Transverse colon (tissue), 4 donors: ENCODE measurements around the gene KIAA1328. TPM values are rescaled to one million over a fixed set of nuclear protein-coding genes. Genes with fewer than 3 reads are reported as not detected.
"Not testable (repeated sequence)": the region's sequence is repeated elsewhere in the genome, so short reads cannot be mapped to it uniquely, and the experiment has no call there.

Experiments
- DNase-seq: peaks from one replicate; pipeline ENCODE4 v3.0.0-alpha.2; 2019
- H3K27ac ChIP-seq, 4 donors: fragments of 200-600 bp; sonication (generic); 2 replicates each; pipeline ENCODE4 v1.5.1; 2016 to 2018; ENCODE audit warnings: inconsistent platforms in 4 of 4
- H3K27me3 ChIP-seq: fragments of 200-600 bp; sonication (generic); 2 replicates; pipeline ENCODE4 v1.5.1; 2017; ENCODE audit warnings: inconsistent platforms
- H3K36me3 ChIP-seq, 4 donors: fragments of 200-600 bp; sonication (generic); 2 replicates each; pipeline ENCODE4 v1.5.1; 2017 to 2019; ENCODE audit warnings: inconsistent platforms in 4 of 4
- H3K4me1 ChIP-seq, 4 donors: fragments of 200-600 bp; sonication (generic); 2 replicates each; pipeline ENCODE4 v1.5.1; 2017 to 2020; ENCODE audit warnings: inconsistent platforms in 4 of 4
- H3K4me3 ChIP-seq, 4 donors: fragments of 200-600 bp; sonication (generic); 1 replicate in 1 of 4; 2 replicates in 3 of 4; pipeline versions ENCODE4 v1.5.1 to v1.6.1; 2017 to 2019; ENCODE audit warnings: inconsistent platforms in 4 of 4
- H3K9me3 ChIP-seq, 2 donors: fragments of 200-600 bp; sonication (generic); 2 replicates each; pipeline ENCODE4 v1.5.1; 2017 to 2019; ENCODE audit warnings: inconsistent platforms in 2 of 2
- EP300 ChIP-seq: sonication (generic); formaldehyde crosslinking; IDR thresholded peaks from one replicate; pipeline ENCODE4 v1.6.1; 2017; ENCODE audit warnings: antibody characterized with exemption, low read depth
- POLR2A ChIP-seq: fragments of 450-650 bp; IDR thresholded peaks from one replicate; pipeline ENCODE4 v1.6.1; 2016; ENCODE audit warnings: antibody characterized with exemption, mild to moderate bottlenecking, moderate library complexity
- POLR2AphosphoS5 ChIP-seq, 3 donors: sonication (generic); formaldehyde crosslinking; IDR thresholded peaks; one replicate each; pipeline ENCODE4 v1.6.1; 2016; ENCODE audit warnings: antibody characterized with exemption in 3 of 3
- WGBS, 2 donors: methylation state at CpG; one replicate each; pipeline ENCODE4 v1.1.5; 2018; ENCODE audit warnings: low coverage in 1 of 2; 5-methylcytosine and 5-hydroxymethylcytosine counted together
- in situ Hi-C, 4 donors: fragments of 200-750 bp; cut with MboI; loops; one replicate each; pipeline versions ENCODE4 v1.15.0 to v1.15.1; 2017; ENCODE audit warnings: low sequenced_read_pairs in 3 of 4, low pct_ligation_motif_present in 1 of 4, low pct_unique_long_range_greater_than_20kb in 1 of 4
- intact Hi-C: fragments of 100-400 bp; cut with DNase I; formaldehyde crosslinking; loops from one replicate; pipeline ENCODE4 v1.15.1; 2023; ENCODE audit warnings: low total_unique reads
- total RNA-seq, 4 donors: library from RNA; depleted of rRNA; stranded (reverse); fragments of >200 nt; gene quantifications; one replicate each; pipeline ENCODE4 v1.1.0, GENCODE V29; 2016
- TF ChIP-seq, protein P1 (sequence below), 5 experiments: fragments of 200-600 bp in 3 of 5; fragments of 450-650 bp in 2 of 5; sonication (generic) in 3 of 5; IDR thresholded peaks; 1 replicate in 2 of 5; 2 replicates in 3 of 5; pipeline ENCODE4 v1.5.1; 2016 to 2017; ENCODE audit warnings: antibody characterized with exemption in 5 of 5, inconsistent platforms in 3 of 5, mild to moderate bottlenecking in 2 of 5, moderate library complexity in 1 of 5

The KIAA1328 gene
- total RNA-seq, 4 donors from 2014 or later, result 3.6 to 14.3 (median 11.3) TPM

DNA sequence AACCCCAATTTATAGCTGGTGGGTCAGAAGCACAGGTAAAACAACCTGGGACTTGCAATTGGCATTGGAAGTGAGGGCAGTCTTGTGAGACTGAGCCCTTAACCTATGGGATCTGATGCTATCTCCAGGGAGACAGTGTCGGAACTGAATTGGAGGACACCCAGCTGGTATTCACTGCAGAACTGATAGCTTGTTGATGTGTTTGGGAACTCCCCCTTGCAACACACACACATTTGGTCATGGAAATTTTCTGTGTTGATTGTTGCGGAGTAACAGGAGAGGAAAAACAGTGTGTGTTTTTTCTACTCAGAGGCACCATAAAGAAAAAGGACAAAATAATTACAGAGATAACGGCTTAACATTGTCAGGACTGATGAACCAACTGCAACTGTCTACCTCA lies 16.2 kb upstream of the KIAA1328 start:
- WGBS, 2 donors, result 63 to 74% methylated on average over 2 to 3 of the region's 3 CpGs
- in situ Hi-C loops, result no loop called here

DNA sequence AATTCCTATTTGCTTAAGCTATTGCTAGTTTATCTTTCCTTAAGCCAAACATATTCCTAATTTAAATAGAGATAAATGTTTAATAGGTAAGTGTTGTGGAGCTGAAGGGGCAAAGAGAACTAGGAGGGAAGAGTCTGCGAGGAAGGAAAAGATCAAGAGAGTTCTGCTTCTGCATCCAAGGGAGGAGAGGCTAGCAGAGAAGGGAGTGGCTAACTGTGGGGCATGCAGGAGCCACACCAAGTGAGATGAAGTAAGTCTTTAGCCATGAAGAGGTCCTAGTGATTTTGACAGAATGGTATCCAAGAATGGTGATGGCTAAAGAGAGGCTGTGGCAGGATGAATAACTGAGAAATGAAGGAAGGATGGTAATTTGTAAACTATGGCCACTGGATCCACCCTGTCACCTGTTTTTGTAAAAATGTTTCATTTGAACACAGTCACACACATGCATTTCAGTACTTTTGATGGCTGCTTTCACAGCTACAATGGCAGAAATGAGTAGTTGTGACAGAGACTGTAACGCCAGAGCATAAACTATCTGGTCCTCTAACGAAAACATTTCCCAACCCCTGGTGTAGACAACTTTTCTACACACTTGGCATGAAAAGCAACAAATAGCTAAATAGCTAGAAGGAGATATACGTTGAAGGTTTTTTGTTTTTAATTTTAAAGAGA lies 15.7 kb upstream of the KIAA1328 start:
- DNase-seq, result no peak
- H3K27me3 ChIP-seq, result no peaks in the 10 kb centered on the region
- peaks cover 0 to 4% (median 0%) of the 10 kb centered on the region in 4 donors for H3K4me1 ChIP-seq
- TF ChIP-seq POLR2AphosphoS5 (IDR thresholded peaks at IDR 0.05) (no peak), EP300 (no peak), POLR2A (no peak)
- TF ChIP-seq, protein P1, sequence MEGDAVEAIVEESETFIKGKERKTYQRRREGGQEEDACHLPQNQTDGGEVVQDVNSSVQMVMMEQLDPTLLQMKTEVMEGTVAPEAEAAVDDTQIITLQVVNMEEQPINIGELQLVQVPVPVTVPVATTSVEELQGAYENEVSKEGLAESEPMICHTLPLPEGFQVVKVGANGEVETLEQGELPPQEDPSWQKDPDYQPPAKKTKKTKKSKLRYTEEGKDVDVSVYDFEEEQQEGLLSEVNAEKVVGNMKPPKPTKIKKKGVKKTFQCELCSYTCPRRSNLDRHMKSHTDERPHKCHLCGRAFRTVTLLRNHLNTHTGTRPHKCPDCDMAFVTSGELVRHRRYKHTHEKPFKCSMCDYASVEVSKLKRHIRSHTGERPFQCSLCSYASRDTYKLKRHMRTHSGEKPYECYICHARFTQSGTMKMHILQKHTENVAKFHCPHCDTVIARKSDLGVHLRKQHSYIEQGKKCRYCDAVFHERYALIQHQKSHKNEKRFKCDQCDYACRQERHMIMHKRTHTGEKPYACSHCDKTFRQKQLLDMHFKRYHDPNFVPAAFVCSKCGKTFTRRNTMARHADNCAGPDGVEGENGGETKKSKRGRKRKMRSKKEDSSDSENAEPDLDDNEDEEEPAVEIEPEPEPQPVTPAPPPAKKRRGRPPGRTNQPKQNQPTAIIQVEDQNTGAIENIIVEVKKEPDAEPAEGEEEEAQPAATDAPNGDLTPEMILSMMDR (IDR thresholded peaks at IDR 0.05), result no peak
- 69 to 73% methylated on average over 4 of the region's 4 CpGs for WGBS, 2 donors
- no peak overlapping the region for H3K4me3 ChIP-seq
- no peak overlapping the region for H3K27ac ChIP-seq
- in situ Hi-C loops (no loop called here), intact Hi-C loops (no loop called here)
- no peaks in the 10 kb centered on the region for H3K9me3 ChIP-seq
- H3K36me3 ChIP-seq, result peaks cover 0 to 7% (median 0%) of the 10 kb centered on the region in 4 donors

More for the DNA sequence above, 16.2 kb upstream of the KIAA1328 start:
- no peaks in the 10 kb centered on the region for H3K9me3 ChIP-seq
- no peak overlapping the region for H3K4me3 ChIP-seq
- TF ChIP-seq, protein P1 (IDR thresholded peaks at IDR 0.05), result no peak
- TF ChIP-seq POLR2AphosphoS5 (IDR thresholded peaks at IDR 0.05) (peak in 1 of 3 donors; percentile 8), EP300 (no peak), POLR2A (no peak)
- peaks cover 0 to 4% (median 0%) of the 10 kb centered on the region in 4 donors for H3K4me1 ChIP-seq
- H3K27me3 ChIP-seq, result no peaks in the 10 kb centered on the region
- peaks cover 0 to 6% (median 0%) of the 10 kb centered on the region in 4 donors for H3K36me3 ChIP-seq
- peak overlapping the region in 2 of 4 donors; percentile 15 to 17 for H3K27ac ChIP-seq
- no peak for DNase-seq
- intact Hi-C loops, result no loop called here

DNA sequence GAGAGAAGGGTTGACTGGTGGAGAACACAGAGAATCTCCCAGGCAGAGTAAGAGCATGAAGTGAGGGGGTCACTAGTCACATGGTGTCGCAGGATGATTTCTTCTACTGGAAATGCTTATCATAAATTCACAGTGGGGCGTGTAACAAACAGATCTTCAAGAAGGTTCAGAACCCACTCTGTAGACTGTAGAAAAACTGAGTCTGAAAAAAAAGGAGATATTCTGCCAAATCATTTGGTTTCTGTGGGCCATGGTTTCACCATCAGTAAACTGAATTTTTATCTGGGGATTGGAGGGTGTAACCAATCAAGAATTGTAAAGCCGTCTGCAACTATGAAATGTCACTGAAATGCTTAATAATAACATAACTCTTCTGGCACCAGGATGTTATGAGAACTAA lies 15.1 kb upstream of the KIAA1328 start:
- in situ Hi-C loops, result no loop called here
- no peak for TF ChIP-seq EP300
- TF ChIP-seq POLR2A, result no peak
- TF ChIP-seq, protein P1 (IDR thresholded peaks at IDR 0.05), result no peak
- no peak for TF ChIP-seq POLR2AphosphoS5 (IDR thresholded peaks at IDR 0.05)
- Histone ChIP-seq H3K9me3 (no peaks in the 10 kb centered on the region), H3K4me3 (no peak overlapping the region), H3K27ac (no peak overlapping the region), H3K4me1 (peaks cover 0 to 4% (median 0%) of the 10 kb centered on the region in 4 donors), H3K36me3 (peaks cover 0 to 13% (median 0%) of the 10 kb centered on the region in 4 donors), H3K27me3 (no peaks in the 10 kb centered on the region)
- intact Hi-C loops, result no loop called here
- no peak for DNase-seq
- 89 to 91% methylated on average over 3 of the region's 3 CpGs for WGBS, 2 donors

DNA sequence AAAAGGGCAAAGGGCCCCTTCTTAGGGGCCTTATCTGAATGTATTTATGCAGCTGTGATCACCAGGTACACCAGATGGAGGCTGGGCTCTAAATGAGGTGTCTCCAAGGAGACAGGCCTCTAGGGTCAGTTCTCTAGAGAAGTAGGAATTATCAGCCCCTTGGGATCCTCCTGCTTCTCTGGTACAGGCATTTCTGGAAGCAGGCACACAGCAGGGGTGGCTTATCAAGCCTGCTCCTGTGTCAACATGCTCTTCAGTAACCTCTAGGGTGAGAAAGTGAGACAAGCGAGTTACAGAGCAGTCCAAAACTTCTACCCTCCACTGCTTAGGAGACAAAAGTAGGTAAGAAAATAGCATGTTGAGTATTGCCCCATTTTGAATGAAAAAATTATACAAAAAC lies 13.9 kb upstream of the KIAA1328 start:
- in situ Hi-C loops (no loop called here), intact Hi-C loops (no loop called here)
- WGBS, 2 donors, result 0 to 100% methylated on average over 1 of the region's 1 CpG
- H3K27ac ChIP-seq, result no peak overlapping the region
- no peaks in the 10 kb centered on the region for H3K4me1 ChIP-seq
- DNase-seq, result no peak
- peaks cover 0 to 13% (median 0%) of the 10 kb centered on the region in 4 donors for H3K36me3 ChIP-seq
- H3K9me3 ChIP-seq, result no peaks in the 10 kb centered on the region
- H3K27me3 ChIP-seq, result no peaks in the 10 kb centered on the region
- TF ChIP-seq, protein P1 (IDR thresholded peaks at IDR 0.05), result no peak
- no peak for TF ChIP-seq POLR2AphosphoS5 (IDR thresholded peaks at IDR 0.05)
- no peak for TF ChIP-seq POLR2A
- TF ChIP-seq EP300, result no peak
- H3K4me3 ChIP-seq, result no peak overlapping the region

DNA sequence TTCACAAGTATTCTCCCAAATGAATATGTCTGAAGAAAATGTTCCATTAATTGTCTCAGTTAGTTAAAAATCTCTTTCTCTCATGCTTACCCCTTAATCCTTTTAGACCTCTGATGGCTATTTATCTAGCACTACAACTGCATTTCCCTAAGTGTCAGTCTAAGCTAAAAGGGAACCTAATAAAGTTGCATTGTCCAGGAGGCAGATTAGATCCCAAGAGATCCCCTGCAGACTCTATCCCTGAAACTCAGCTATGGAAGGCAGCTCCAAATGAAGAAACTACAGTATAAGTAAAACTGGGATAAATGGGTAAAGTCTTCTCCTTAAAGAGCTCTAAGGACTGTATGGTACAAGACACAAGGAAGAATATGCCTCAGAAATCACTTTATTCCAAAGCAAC lies 12.8 kb upstream of the KIAA1328 start:
- intact Hi-C loops, H3K27ac ChIP-seq, H3K4me3 ChIP-seq, in situ Hi-C loops, H3K27me3 ChIP-seq, H3K9me3 ChIP-seq, DNase-seq, H3K4me1 ChIP-seq: not testable (repeated sequence)
- peaks cover 0 to 13% (median 0%) of the 10 kb centered on the region in 4 donors for H3K36me3 ChIP-seq
